ENCODE measurements around the gene IPP. TPM values are rescaled to one million over a fixed set of nuclear protein-coding genes. Genes with fewer than 3 reads are reported as not detected.
"Not testable (repeated sequence)": the region's sequence is repeated elsewhere in the genome, so short reads cannot be mapped to it uniquely, and the experiment has no call there.

Gene IPP
- polyA plus RNA-seq, 3 donors: 4.8 to 9.1 (median 5.3) TPM

GRCh38 chr1:45687754-45688740 lies 62.4 kb downstream of the IPP start, which contains the start of gene TMEM69:
Gene TMEM69, plus strand, starts transcription at chr1:45688181. Its CDS starts 2,888 bp downstream, at chr1:45691069.
- WGBS, 3 donors: 1 to 2% (median 1%) methylated on average over 24 of the region's 24 CpGs
- peak within 1 kb of the TSS; percentile 92 for H3K27ac ChIP-seq (ENCODE audit: low read depth, low read length)

DNA sequence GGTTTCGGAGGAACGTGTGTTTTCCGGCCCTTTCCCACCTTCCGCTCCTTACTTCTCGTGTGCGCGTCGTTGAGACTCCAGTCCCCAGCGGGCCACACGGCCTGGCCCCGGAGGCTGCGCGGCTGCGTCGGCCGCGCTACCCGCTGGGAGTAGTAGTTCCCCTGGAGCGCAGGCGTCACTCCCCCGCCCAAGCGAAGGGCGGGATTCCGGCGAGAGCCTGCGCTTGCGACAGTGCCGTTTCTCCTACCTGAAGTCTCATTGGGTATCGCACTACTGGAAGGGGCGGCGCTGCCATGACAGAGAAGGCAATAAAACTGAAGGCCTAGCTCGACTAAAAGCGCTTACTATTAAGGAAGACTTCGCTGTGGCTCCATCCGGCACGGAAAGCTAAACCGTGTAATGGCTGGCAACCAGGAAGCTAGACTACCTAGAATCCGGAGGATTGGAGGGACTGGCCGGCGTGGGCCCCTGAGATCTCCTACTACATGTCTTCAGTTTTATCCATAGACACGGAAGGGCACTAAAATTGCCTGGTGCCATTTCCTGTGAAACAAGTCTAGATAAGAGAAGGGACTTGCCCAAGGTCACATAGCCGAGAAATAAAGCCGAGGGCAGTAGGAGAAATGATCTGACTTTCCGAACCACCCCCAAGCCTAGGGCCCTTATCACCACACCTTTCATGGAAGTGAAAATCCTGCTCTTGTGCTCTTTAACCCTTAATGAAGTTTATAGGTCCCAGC lies 63.3 kb downstream of the IPP start:
- WGBS, 3 donors: 0 to 1% (median 0%) methylated on average over 44 of the region's 44 CpGs

DNA sequence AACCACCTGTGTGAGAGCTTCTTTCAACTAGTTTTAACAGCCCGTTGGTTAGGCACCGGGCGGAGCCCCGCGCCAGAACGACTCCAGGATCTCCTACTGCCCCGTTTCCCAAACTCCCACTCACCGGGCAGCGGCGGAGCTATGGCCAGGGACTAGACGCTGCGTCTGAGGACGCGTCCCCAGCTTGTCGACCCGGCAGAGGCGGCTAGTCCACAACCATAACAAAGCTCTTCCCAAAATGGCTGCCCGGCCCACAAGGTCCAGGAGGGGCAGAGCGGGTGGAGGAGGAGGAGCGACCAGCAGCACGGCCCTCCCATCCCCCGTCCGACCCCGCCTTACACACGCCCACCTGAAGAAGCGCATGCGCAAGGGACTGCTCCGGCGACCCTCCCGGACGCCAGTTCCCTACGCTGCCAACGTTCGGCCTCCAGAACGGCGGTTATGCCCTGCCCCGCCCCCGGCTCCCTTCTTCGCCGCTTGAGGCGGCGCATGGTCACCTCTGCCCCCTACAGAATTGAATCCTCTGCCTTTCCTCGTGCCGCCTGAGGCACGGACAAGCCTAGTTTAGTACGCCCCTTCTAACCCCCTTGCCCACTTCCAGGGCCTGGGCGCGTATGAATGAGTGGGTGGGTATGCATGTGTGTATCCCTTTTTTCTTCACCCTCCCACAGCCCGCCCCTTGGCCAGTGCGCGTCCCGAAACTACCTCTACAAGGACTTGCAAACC lies 64.0 kb downstream of the IPP start, which contains the start of gene GPBP1L1:
TSS of gene GPBP1L1 (minus strand) at position 246 of the 726 bp plus-strand sequence. CDS start 27,446 bp downstream, outside the sequence.
- peak within 1 kb of the TSS; percentile 92 for H3K27ac ChIP-seq (ENCODE audit: low read depth, low read length)
- WGBS, 3 donors: 0 to 1% (median 0%) methylated on average over 50 to 52 of the region's 52 CpGs

More for the DNA sequence above, 63.3 kb downstream of the IPP start:
- H3K27ac ChIP-seq (ENCODE audit: low read depth, low read length): peak overlapping the region; percentile 92

GRCh38 chr1:45686015-45686287 lies 64.5 kb downstream of the IPP start:
- 0% methylated on average over 27 of the region's 27 CpGs for WGBS, 3 donors
- H3K27ac ChIP-seq (ENCODE audit: low read depth, low read length): no peak overlapping the region

DNA sequence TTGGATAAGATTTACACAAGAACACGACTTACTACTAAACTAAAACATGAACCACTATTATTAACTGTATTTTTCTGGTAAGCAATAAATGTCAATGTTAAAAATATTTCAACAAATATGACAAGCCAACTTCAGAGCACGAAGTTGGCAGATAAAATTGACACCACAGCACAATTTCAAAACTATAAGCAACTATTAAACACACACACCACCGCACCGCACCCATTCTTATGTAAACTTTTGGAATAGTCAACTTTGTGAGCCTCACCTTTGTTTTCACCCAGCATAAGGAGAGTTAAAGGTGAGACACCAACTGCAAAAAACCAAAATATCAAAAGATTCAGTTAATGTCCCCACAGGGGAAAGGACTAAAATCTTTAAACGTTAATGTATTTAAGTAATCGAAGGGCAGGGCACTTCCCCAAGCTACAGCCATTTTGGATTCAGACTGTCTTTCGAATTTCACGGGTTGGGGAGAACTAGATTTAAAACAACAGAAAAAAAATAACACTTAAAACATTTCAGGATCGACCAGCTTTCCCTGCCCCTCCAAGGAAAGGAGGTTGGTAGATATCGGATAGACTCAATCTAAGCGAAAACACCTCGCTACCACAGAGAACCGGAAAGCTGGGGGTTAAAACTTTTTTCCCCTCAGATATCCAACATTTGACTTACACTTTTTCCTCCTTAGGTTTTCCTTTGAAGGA lies 65.0 kb downstream of the IPP start:
- WGBS, 3 donors: 0 to 1% (median 0%) methylated on average over 13 of the region's 13 CpGs
- H3K27ac ChIP-seq (ENCODE audit: low read depth, low read length): no peak overlapping the region

DNA sequence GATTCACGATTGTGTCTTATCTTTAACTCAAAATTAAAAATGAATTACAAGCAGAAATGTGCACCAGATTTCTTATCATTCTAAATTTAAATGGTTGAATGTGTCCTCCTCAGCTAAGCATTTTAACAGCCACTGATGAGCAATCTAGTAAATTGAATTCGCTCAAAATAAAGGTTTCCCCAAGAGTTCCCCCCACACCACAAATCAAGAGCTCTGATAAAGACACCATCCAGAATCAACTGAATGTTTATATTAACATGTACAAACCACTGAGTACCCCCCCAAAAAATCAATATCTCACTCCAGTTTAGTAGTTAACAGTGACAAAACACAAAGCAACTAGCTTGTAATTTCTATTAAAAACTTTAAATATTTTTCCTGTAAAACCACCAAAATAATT lies 66.1 kb downstream of the IPP start:
- no peak overlapping the region for H3K27ac ChIP-seq (ENCODE audit: low read depth, low read length)
- WGBS, 3 donors: 16 to 51% (median 40%) methylated on average over 2 of the region's 2 CpGs

GRCh38 chr1:45682942-45683341 lies 67.5 kb downstream of the IPP start:
- no peak overlapping the region for H3K27ac ChIP-seq (ENCODE audit: low read depth, low read length)
- WGBS, 3 donors: 83 to 87% (median 86%) methylated on average over 6 of the region's 6 CpGs

DNA sequence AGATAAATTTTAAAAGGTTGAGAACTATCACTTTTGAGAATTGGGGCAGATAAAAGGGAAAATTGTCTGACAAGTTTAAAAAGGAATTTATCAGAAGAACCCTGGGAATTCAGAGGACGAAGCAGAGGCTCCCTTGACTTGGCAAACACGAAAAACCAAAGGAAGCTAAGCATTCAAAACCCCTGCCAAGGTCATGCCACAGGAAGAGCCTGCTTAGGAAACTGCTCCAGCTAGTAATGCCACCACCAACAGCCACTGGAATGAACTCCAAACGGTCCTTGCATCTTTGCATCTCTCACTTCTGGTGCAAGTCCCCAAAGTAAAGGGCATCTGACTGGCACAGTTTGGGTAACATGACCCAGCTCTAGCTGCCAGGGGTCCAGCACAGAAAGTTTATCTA lies 71.3 kb downstream of the IPP start:
- H3K27ac ChIP-seq (ENCODE audit: low read depth, low read length): no peak overlapping the region
- 4 to 6% (median 4%) methylated on average over 3 of the region's 3 CpGs for WGBS, 3 donors

- no peak overlapping the region for H3K27ac ChIP-seq (ENCODE audit: low read depth, low read length)
These were observed 72.0 kb downstream of the IPP start for GRCh38 chr1:45678489-45678888.

- 56 to 72% (median 71%) methylated on average over 3 of the region's 3 CpGs for WGBS, 3 donors
- no peak overlapping the region for H3K27ac ChIP-seq (ENCODE audit: low read depth, low read length)
These were observed 72.7 kb downstream of the IPP start for GRCh38 chr1:45677751-45678245.

GRCh38 chr1:45676553-45676952 lies 73.9 kb downstream of the IPP start:
- 91 to 98% (median 93%) methylated on average over 6 to 7 of the region's 7 CpGs for WGBS, 3 donors
- not testable (repeated sequence) for H3K27ac ChIP-seq (ENCODE audit: low read depth, low read length)

- H3K27ac ChIP-seq (ENCODE audit: low read depth, low read length): no peak overlapping the region
- 62 to 86% (median 84%) methylated on average over 5 of the region's 5 CpGs for WGBS, 3 donors
These were observed 76.0 kb downstream of the IPP start for GRCh38 chr1:45674478-45674877.

GRCh38 chr1:45673956-45674355 lies 76.5 kb downstream of the IPP start:
- no peak overlapping the region for H3K27ac ChIP-seq (ENCODE audit: low read depth, low read length)
- WGBS, 3 donors: 92 to 98% (median 97%) methylated on average over 4 of the region's 4 CpGs

DNA sequence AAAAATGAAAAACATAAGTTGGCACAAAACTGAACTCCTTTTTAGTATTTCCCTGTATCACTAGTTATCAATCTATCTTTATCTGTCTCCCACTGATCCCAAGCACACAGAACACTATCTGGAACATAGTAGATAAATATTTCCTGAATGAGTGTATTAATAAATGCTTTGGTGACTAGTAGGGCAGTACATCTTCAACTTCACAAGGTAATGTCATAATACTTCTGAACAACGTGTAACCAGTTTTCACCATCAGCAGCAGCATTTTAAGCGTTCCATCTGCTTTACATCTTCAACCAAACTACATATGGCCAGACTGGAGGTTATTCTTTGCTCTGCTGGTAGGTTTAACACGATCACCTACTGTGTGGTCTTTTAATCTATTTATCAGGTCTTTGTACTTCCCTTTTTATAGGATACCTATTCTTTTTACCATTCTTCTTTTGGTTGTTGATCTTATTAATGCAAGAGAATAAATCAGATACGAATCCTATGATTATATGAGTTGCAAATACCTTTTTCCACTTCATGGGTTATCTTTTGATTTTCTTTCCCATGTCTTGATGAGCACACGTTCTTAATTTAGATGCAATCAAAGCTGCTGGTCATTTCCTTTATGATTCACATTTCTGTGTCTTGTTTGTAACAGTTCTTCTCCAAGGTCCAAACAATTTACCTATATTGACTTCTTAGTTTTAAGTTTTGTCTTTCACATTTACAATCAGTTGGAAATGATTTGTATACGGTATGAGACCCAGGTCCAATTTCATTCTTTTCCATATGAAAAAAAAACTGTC lies 80.4 kb downstream of the IPP start:
- 74 to 75% (median 75%) methylated on average over 6 of the region's 6 CpGs for WGBS, 3 donors
- H3K27ac ChIP-seq (ENCODE audit: low read depth, low read length): no peak overlapping the region

DNA sequence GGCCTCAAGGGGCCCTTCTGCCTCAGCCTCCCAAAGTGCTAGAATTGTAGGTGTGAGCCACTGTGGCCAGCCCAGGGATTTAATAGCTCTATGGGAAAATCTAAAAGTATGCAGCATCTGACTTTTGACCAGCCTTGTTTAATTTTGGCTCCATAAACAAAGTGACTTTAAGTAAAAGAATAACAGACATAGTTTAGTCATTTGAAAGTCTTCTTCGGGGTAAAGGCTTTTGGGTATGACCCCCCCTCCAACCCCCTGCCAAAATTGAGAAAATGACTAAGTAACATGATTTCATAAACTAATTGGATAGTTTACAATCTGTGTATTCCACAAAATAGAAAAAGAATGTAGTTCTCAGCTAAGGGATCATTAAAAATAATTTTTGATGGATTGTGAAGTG lies 81.1 kb downstream of the IPP start:
- 29 to 69% (median 63%) methylated on average over 1 of the region's 1 CpG for WGBS, 3 donors
- no peak overlapping the region for H3K27ac ChIP-seq (ENCODE audit: low read depth, low read length)

GRCh38 chr1:45668526-45668925 lies 81.9 kb downstream of the IPP start:
- H3K27ac ChIP-seq (ENCODE audit: low read depth, low read length): no peak overlapping the region
- 95 to 96% (median 96%) methylated on average over 4 of the region's 4 CpGs for WGBS, 3 donors
